SK-N-SH (cell line): ENCODE measurements around the gene GCLC. TPM values are rescaled to one million over a fixed set of nuclear protein-coding genes. Genes with fewer than 3 reads are reported as not detected.

Experiments used
- CTCF ChIA-PET: fragments of 300-600, 350-600 bp; formaldehyde crosslinking; extraction: SDS; loops from one replicate; lab custom pipeline; 2021; lab: Yijun Ruan, JAX
- POLR2A ChIA-PET: fragments of 350-600 bp; sonication (Branson Sonifier 250); formaldehyde crosslinking; extraction: SDS; loops from one replicate; lab custom pipeline; 2020; ENCODE audit warnings: antibody characterized with exemption, inconsistent platforms; lab: Yijun Ruan, JAX
- DNase-seq: peaks from one replicate; pipeline ENCODE4 v3.0.0; 2012
- H2AFZ ChIP-seq: fragments of 200-600 bp; sonication (generic); 2 replicates; pipeline ENCODE4 v1.8.1; 2016; ENCODE audit warnings: antibody characterized with exemption, mild to moderate bottlenecking, low read depth
- H3F3A ChIP-seq: fragments of 200-600 bp; sonication (generic); replicated peaks from 2 replicates; pipeline ENCODE3; 2016; ENCODE audit warnings: antibody characterized with exemption, mild to moderate bottlenecking; ENCODE audit not compliant: insufficient read depth
- H3K27ac ChIP-seq, 2 experiments: fragments of 200-500 bp in 1 of 2; fragments of 200-600 bp in 1 of 2; sonication (Bioruptor generic) in 1 of 2; sonication (generic), shearing (Covaris generic) in 1 of 2; 2 replicates each; pipeline versions ENCODE4 v1.5.1 to v1.6.1; 2014 to 2016; ENCODE audit warnings: low read depth in 2 of 2, inconsistent platforms in 1 of 2, low read length in 1 of 2, mild to moderate bottlenecking in 1 of 2, mixed read lengths in 1 of 2
- H3K27me3 ChIP-seq: fragments of 200-600 bp; sonication (generic), shearing (Covaris generic); 2 replicates; pipeline ENCODE4 v1.6.1; 2016; ENCODE audit warnings: mixed run types; ENCODE audit not compliant: insufficient read depth
- H3K36me3 ChIP-seq, 2 experiments: fragments of 200-500 bp in 1 of 2; fragments of 200-600 bp in 1 of 2; sonication (Bioruptor generic) in 1 of 2; sonication (generic) in 1 of 2; replicated peaks in 1 of 2; 2 replicates each; pipeline versions ENCODE3 to v1.5.1; 2014 to 2016; ENCODE audit warnings: low read length in 1 of 2, mild to moderate bottlenecking in 1 of 2; ENCODE audit not compliant: insufficient read depth in 2 of 2, control insufficient read depth in 1 of 2
- H3K4me1 ChIP-seq, 2 experiments: fragments of 200-500 bp in 1 of 2; fragments of 200-600 bp in 1 of 2; sonication (Bioruptor generic) in 1 of 2; sonication (generic), shearing (Covaris generic) in 1 of 2; 2 replicates each; pipeline versions ENCODE4 v1.5.1 to v1.6.1; 2014 to 2016; ENCODE audit warnings: low read depth in 1 of 2, low read length in 1 of 2, mixed run types in 1 of 2; ENCODE audit not compliant: insufficient read depth in 2 of 2, control insufficient read depth in 1 of 2
- H3K4me2 ChIP-seq: fragments of 200-600 bp; sonication (generic), shearing (Covaris generic); 2 replicates; pipeline ENCODE4 v1.6.1; 2017; ENCODE audit warnings: mixed run types
- H3K4me3 ChIP-seq, 2 experiments: fragments of 200-500 bp in 1 of 2; fragments of 200-600 bp in 1 of 2; sonication (Bioruptor generic) in 1 of 2; sonication (generic), shearing (Covaris generic) in 1 of 2; 2 replicates each; pipeline versions ENCODE4 v1.5.1 to v1.8.1; 2014 to 2016; ENCODE audit warnings: low read depth in 2 of 2, inconsistent platforms in 1 of 2, low read length in 1 of 2, mild to moderate bottlenecking in 1 of 2, mixed read lengths in 1 of 2, moderate library complexity in 1 of 2
- H3K79me2 ChIP-seq: fragments of 200-600 bp; sonication (generic); 2 replicates; pipeline ENCODE4 v1.8.1; 2017; ENCODE audit warnings: mild to moderate bottlenecking; ENCODE audit not compliant: insufficient read depth
- H3K9ac ChIP-seq: fragments of 200-600 bp; sonication (generic); 2 replicates; pipeline ENCODE4 v1.6.1; 2017; ENCODE audit warnings: mixed run types
- H3K9me2 ChIP-seq: fragments of 200-600 bp; sonication (generic); 2 replicates; pipeline ENCODE4 v1.6.1; 2017; ENCODE audit warnings: mixed run types
- H3K9me3 ChIP-seq: fragments of 200-600 bp; sonication (generic); 2 replicates; pipeline ENCODE4 v1.6.1; 2017; ENCODE audit warnings: mixed run types, mild to moderate bottlenecking, moderate library complexity
- H4K20me1 ChIP-seq: fragments of 200-600 bp; sonication (generic); 2 replicates; pipeline ENCODE4 v1.6.1; 2017; ENCODE audit warnings: mild to moderate bottlenecking, mixed run types; ENCODE audit not compliant: insufficient read depth
- CHD2 ChIP-seq: fragments of 150-350 bp; IDR thresholded peaks from 2 replicates; pipeline ENCODE4 v1.6.1; 2018; ENCODE audit warnings: low read length; ENCODE audit not compliant: partially characterized antibody
- EP300 ChIP-seq, 2 experiments: IDR thresholded peaks; 2 replicates each; pipeline versions ENCODE4 v1.4.0 to v1.6.1; 2012; ENCODE audit warnings: borderline replicate concordance in 1 of 2, low read depth in 1 of 2, low read length in 1 of 2
- FOSL2 ChIP-seq: IDR thresholded peaks from 2 replicates; pipeline ENCODE4 v1.4.0; 2012; ENCODE audit warnings: low read depth, mild to moderate bottlenecking, moderate library complexity, borderline replicate concordance
- GATA2 ChIP-seq: sonication (generic); formaldehyde crosslinking; IDR thresholded peaks from 2 replicates; pipeline ENCODE4 v1.5.0; 2020; ENCODE audit warnings: mild to moderate bottlenecking, missing genetic modification reagents
- MXI1 ChIP-seq: IDR thresholded peaks from 2 replicates; pipeline ENCODE4 v1.6.1; 2012; ENCODE audit warnings: mild to moderate bottlenecking, low read depth, low read length, improper control_type of control experiment
- NFIC ChIP-seq: IDR thresholded peaks from 2 replicates; pipeline ENCODE4 v1.4.0; 2012; ENCODE audit warnings: borderline replicate concordance
- NRF1 ChIP-seq: IDR thresholded peaks from 2 replicates; pipeline ENCODE4 v1.6.1; 2012; ENCODE audit warnings: low read depth, mild to moderate bottlenecking, low read length
- PBX3 ChIP-seq: IDR thresholded peaks from 2 replicates; pipeline ENCODE4; 2012
- RAD21 ChIP-seq: IDR thresholded peaks from 2 replicates; pipeline ENCODE4 v1.6.1; 2012; ENCODE audit warnings: mild to moderate bottlenecking, low read length
- RCOR1 ChIP-seq: fragments of 150-350 bp; IDR thresholded peaks from 2 replicates; pipeline ENCODE4 v1.6.1; 2017; ENCODE audit warnings: antibody characterized with exemption, low read length
- REST ChIP-seq: IDR thresholded peaks from 2 replicates; pipeline ENCODE4 v1.6.1; 2012; ENCODE audit warnings: mild to moderate bottlenecking, low read depth, low read length, moderate library complexity
- RFX5 ChIP-seq: IDR thresholded peaks from 2 replicates; pipeline ENCODE4 v1.6.1; 2012; ENCODE audit warnings: mild to moderate bottlenecking, improper control_type of control experiment, low read length
- RXRA ChIP-seq: IDR thresholded peaks from 2 replicates; pipeline ENCODE4 v1.4.0; 2012; ENCODE audit warnings: low read depth, mild to moderate bottlenecking, borderline replicate concordance
- TAF1 ChIP-seq: IDR thresholded peaks from 2 replicates; pipeline ENCODE4 v1.6.1; 2012; ENCODE audit warnings: low read depth, mild to moderate bottlenecking, low read length, moderate library complexity, borderline replicate concordance
- TCF12 ChIP-seq: IDR thresholded peaks from 2 replicates; pipeline ENCODE4 v1.4.0; 2012
- TEAD4 ChIP-seq: IDR thresholded peaks from 2 replicates; pipeline ENCODE4 v1.4.0; 2012; ENCODE audit warnings: mild to moderate bottlenecking, borderline replicate concordance; ENCODE audit not compliant: insufficient read depth
- YY1 ChIP-seq: IDR thresholded peaks from 2 replicates; pipeline ENCODE4 v1.4.0; 2012; ENCODE audit warnings: low read depth, mild to moderate bottlenecking
- WGBS: methylation state at CpG from one replicate; pipeline ENCODE4 v1.1.6; 2017; ENCODE audit warnings: low lambda C conversion rate; 5-methylcytosine and 5-hydroxymethylcytosine counted together
- polyA plus RNA-seq, 3 experiments: library from polyadenylated mRNA; depleted of rRNA; stranded (reverse); fragments of >200 nt; gene quantifications; 2 replicates each; pipeline ENCODE4 v1.2.3, GENCODE V29; 2012
- TF ChIP-seq, protein P1 (sequence below): IDR thresholded peaks from 2 replicates; pipeline ENCODE4 v1.4.0; 2012; ENCODE audit warnings: low read depth, borderline replicate concordance
- TF ChIP-seq, protein P2 (sequence below): fragments of 200-600 bp; sonication (generic); IDR thresholded peaks from 2 replicates; pipeline ENCODE4 v1.6.1; 2017; ENCODE audit warnings: antibody characterized with exemption, mild to moderate bottlenecking, moderate library complexity

The GCLC gene
- polyA plus RNA-seq, 1 of the 3 experiments (the other 2 are of a cell fraction): 7.5 TPM

DNA sequence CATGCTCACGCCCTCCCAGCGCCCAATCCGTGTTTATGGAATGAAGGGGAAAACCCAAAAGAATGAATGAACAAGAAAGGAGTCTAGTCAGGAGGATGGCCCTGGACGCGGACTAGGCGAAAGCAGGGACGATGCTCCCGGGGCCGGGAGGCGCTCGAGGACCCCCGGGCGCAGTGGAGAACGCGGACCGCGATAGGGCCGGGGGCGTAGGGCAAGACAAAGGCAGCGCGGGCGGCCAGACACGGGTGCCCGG lies 758 bp downstream of the GCLC start:
- H3K9me2 ChIP-seq: no peaks in the 10 kb centered on the region
- H3K27ac ChIP-seq: peak overlapping the region; percentile 72 to 88; a peak in 3 of 4 replicates
- no peaks in the 10 kb centered on the region for H3K36me3 ChIP-seq
- DNase-seq: no peak
- H3K79me2 ChIP-seq: peaks cover 7% of the 10 kb centered on the region
- no peaks in the 10 kb centered on the region for H3F3A ChIP-seq
- TF ChIP-seq RAD21 (no peak), GATA2 (CRISPR knock-in tag) (no peak), FOSL2 (no peak), CHD2 (no peak), NRF1 (no peak), RFX5 (no peak), TEAD4 (no peak), MXI1 (no peak), NFIC (no peak), YY1 (no peak), RXRA (no peak)
- TF ChIP-seq, all 33 proteins: peak for 0
- no peaks in the 10 kb centered on the region for H3K9me3 ChIP-seq
- H3K9ac ChIP-seq: peak overlapping the region; percentile 78
- CTCF ChIA-PET: interaction anchor here (0.6 to 2.7 kb wide), 15 partner anchors 10 to 477 kb away, joined by 3 to 20 read pairs (median 4); no protein-coding TSS in a partner anchor
- peak overlapping the region; percentile 90 to 94 for H3K4me3 ChIP-seq
- H3K4me2 ChIP-seq: peak overlapping the region; percentile 96
- POLR2A ChIA-PET: no interaction called here
- H2AFZ ChIP-seq: peak overlapping the region; percentile 94
- no peaks in the 10 kb centered on the region for H4K20me1 ChIP-seq
- no peaks in the 10 kb centered on the region for H3K27me3 ChIP-seq
- H3K4me1 ChIP-seq: peaks cover 7 to 14% of the 10 kb centered on the region in 2 experiments; a peak in 3 of 4 replicates
- WGBS: 0% methylated on average over 10 of the region's 24 CpGs

- H3K4me3 ChIP-seq: peak overlapping the region; percentile 90 to 94
- peak overlapping the region; percentile 94 for H2AFZ ChIP-seq
- TF ChIP-seq, protein P1, sequence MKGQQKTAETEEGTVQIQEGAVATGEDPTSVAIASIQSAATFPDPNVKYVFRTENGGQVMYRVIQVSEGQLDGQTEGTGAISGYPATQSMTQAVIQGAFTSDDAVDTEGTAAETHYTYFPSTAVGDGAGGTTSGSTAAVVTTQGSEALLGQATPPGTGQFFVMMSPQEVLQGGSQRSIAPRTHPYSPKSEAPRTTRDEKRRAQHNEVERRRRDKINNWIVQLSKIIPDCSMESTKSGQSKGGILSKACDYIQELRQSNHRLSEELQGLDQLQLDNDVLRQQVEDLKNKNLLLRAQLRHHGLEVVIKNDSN: no peak
- TF ChIP-seq RFX5: no peak
- no peak for TF ChIP-seq TCF12
- no peak for TF ChIP-seq EP300 (IDR thresholded peaks at IDR 0.05; ENCODE audit: borderline replicate concordance in 1 of 2, low read depth in 1 of 2, low read length in 1 of 2)
- no peak for TF ChIP-seq NRF1
- TF ChIP-seq RXRA: no peak
- no peak for TF ChIP-seq PBX3
- no peak for TF ChIP-seq REST
- TF ChIP-seq GATA2 (CRISPR knock-in tag): no peak
- TF ChIP-seq, protein P2, sequence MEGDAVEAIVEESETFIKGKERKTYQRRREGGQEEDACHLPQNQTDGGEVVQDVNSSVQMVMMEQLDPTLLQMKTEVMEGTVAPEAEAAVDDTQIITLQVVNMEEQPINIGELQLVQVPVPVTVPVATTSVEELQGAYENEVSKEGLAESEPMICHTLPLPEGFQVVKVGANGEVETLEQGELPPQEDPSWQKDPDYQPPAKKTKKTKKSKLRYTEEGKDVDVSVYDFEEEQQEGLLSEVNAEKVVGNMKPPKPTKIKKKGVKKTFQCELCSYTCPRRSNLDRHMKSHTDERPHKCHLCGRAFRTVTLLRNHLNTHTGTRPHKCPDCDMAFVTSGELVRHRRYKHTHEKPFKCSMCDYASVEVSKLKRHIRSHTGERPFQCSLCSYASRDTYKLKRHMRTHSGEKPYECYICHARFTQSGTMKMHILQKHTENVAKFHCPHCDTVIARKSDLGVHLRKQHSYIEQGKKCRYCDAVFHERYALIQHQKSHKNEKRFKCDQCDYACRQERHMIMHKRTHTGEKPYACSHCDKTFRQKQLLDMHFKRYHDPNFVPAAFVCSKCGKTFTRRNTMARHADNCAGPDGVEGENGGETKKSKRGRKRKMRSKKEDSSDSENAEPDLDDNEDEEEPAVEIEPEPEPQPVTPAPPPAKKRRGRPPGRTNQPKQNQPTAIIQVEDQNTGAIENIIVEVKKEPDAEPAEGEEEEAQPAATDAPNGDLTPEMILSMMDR: no peak
- TF ChIP-seq RCOR1: no peak
- TF ChIP-seq TAF1: no peak
- no peak for TF ChIP-seq RAD21
- no peak for TF ChIP-seq YY1
- H3K4me1 ChIP-seq: peaks cover 7 to 14% of the 10 kb centered on the region in 2 experiments; a peak in 3 of 4 replicates
- ChIA-PET POLR2A (no interaction called here), CTCF (interaction anchor here (0.6 to 2.7 kb wide), 14 partner anchors 9 to 185 kb away, joined by 3 to 20 read pairs (median 4); no protein-coding TSS in a partner anchor)
- no peak for DNase-seq
- H3K27me3 ChIP-seq: no peaks in the 10 kb centered on the region
- H3K9me3 ChIP-seq: no peaks in the 10 kb centered on the region
- peak overlapping the region; percentile 96 for H3K4me2 ChIP-seq
- no peaks in the 10 kb centered on the region for H3F3A ChIP-seq
- no peaks in the 10 kb centered on the region for H4K20me1 ChIP-seq
- peaks cover 7% of the 10 kb centered on the region for H3K79me2 ChIP-seq
- H3K27ac ChIP-seq: peak overlapping the region; percentile 72 to 88; a peak in 2 of 4 replicates
- H3K36me3 ChIP-seq: no peaks in the 10 kb centered on the region
- peak overlapping the region; percentile 78 for H3K9ac ChIP-seq
- H3K9me2 ChIP-seq: no peaks in the 10 kb centered on the region
- 16% methylated on average over 7 of the region's 7 CpGs for WGBS
Measured at GRCh38 chr6:53543359-53544216, 1.3 kb downstream of the GCLC start.
